IPS-18c (cell line): ENCODE measurements around the gene CMTM5.
"Not testable (repeated sequence)": the region's sequence is repeated elsewhere in the genome, so short reads cannot be mapped to it uniquely, and the experiment has no call there.

Source experiments
- H3K4me3 ChIP-seq: 2 replicates; pipeline ENCODE4 v1.7.0; 2013; ENCODE audit warnings: low read depth, mild to moderate bottlenecking, low read length, moderate library complexity; ENCODE audit not compliant: insufficient read depth
- H3K9me3 ChIP-seq: one replicate; pipeline ENCODE4 v1.6.1; 2013; ENCODE audit warnings: mild to moderate bottlenecking, low read length, moderate library complexity; ENCODE audit not compliant: control insufficient read depth, insufficient read depth

CMTM5 gene

GRCh38 chr14:23385244-23385641 is 8.4 kb downstream of the CMTM5 start:
- Histone ChIP-seq H3K4me3 (no peak overlapping the region), H3K9me3 (no peaks in the 10 kb centered on the region)

GRCh38 chr14:23385642-23386265 is 8.9 kb downstream of the CMTM5 start:
- no peaks in the 10 kb centered on the region for H3K9me3 ChIP-seq
- no peak overlapping the region for H3K4me3 ChIP-seq

- H3K4me3 ChIP-seq, H3K9me3 ChIP-seq: not testable (repeated sequence)
Measured at GRCh38 chr14:23386266-23386657, 9.4 kb downstream of the CMTM5 start.

DNA sequence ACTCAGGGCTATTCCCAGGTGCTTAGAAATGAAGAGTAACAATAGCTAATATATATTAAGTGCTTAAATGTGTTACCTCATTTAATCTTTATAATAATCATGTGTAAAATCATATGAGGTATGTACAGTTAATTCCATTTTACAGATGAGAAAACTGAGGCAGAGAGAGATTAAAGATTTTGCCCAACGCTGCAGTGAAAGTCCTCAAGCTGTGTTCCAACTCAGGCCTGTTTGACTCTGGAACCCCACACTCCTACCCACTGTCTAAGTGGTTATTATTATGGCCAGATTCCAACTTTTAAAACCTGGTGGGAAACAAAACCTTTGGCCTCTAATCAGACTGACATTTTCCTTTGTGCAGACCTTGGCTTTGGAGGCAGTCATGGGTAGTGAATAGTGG is 10.2 kb downstream of the CMTM5 start:
- H3K4me3 ChIP-seq, result no peak overlapping the region
- H3K9me3 ChIP-seq, result no peaks in the 10 kb centered on the region

GRCh38 chr14:23387916-23388882 is 11.4 kb downstream of the CMTM5 start:
- Histone ChIP-seq H3K4me3 (no peak overlapping the region), H3K9me3 (no peaks in the 10 kb centered on the region)

- Histone ChIP-seq H3K9me3 (no peaks in the 10 kb centered on the region), H3K4me3 (no peak overlapping the region)
Measured at GRCh38 chr14:23388996-23389395, 12.2 kb downstream of the CMTM5 start.

DNA sequence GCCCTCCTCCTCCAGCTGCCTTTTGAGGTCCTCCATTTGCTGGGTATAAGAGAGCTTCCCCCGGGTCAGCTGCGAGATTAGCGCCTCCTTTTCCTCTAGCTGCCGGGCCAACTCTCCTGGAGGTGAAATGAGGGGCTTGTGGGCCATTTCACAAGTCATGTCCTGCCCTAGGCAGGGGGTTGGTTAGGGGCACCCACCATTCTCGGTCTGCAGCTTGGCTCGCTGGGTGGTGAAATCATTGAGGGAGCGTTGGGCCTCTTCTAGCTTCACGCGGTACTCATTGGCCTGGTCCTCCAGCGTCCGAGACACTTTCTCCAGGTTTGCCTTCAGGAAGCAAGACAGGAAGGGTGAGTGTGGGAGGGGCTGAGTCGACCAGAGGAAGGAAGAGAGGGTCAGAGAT is 12.6 kb downstream of the CMTM5 start:
- H3K9me3 ChIP-seq, result no peaks in the 10 kb centered on the region

DNA sequence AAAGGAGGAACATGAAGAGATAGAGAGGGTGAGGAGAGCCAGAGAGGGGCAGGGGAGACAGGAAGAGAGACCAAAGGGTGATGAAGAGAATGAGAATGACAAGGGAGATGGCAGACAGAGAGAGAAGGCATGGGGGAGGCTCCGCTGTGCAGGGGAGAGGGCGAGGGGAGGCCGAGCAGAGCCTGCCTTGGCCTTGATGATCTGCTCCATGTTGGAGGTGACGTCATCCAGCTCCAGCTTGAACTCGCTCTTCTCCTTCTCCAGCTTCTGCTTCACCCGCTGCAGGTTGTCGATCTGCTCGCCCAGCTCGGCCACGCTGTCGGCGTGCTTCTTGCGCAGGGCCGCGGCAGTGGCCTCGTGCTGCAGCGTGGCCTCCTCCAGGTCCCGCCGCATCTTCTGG is 13.0 kb downstream of the CMTM5 start:
- H3K4me3 ChIP-seq, H3K9me3 ChIP-seq: not testable (repeated sequence)

More for the DNA sequence above, 12.6 kb downstream of the CMTM5 start:
- no peak overlapping the region for H3K4me3 ChIP-seq

DNA sequence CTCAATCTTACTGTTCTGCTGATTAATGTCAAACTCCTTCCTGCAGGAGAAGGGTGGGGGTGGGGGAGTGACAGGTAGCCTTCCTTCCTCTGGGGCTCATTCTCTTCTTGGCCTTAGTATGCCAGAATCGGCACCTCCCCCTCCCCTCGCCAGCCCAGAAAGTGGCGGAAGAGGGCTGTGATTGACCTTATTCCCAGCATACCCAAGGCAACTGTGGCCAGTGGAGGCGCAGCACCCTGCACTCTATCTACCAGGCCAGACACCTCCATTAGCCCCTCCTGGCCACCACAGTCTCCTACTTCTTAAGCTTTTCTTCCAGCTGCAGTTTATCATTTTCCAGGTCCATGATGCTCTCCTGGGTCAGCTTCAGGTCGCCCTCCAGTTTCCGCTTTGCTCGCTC is 15.8 kb downstream of the CMTM5 start:
- Histone ChIP-seq H3K4me3 (no peak overlapping the region), H3K9me3 (no peaks in the 10 kb centered on the region)

DNA sequence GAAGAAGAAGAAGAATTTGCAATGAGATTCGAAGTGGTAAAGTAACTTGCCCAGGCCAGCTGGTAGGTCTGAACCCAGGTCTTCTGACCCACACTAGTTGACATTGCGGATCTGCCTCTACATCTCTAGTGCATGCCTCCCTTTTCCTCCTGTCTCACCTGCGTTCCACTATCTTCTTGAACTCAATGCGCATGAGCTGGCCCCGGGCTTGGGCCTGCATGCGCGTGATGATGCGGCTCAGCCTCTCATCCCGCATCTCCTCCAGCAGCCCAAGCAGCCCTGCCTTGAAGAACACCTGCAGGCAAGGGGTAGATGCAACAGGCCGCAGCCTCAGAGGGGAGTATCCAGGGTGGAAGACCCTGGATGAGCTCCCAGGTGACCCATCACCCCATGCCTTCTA is 19.3 kb downstream of the CMTM5 start:
- Histone ChIP-seq H3K4me3 (no peak overlapping the region), H3K9me3 (no peaks in the 10 kb centered on the region)

- Histone ChIP-seq H3K4me3 (no peak overlapping the region), H3K9me3 (no peaks in the 10 kb centered on the region)
Measured at GRCh38 chr14:23396781-23397407, 20.0 kb downstream of the CMTM5 start.

DNA sequence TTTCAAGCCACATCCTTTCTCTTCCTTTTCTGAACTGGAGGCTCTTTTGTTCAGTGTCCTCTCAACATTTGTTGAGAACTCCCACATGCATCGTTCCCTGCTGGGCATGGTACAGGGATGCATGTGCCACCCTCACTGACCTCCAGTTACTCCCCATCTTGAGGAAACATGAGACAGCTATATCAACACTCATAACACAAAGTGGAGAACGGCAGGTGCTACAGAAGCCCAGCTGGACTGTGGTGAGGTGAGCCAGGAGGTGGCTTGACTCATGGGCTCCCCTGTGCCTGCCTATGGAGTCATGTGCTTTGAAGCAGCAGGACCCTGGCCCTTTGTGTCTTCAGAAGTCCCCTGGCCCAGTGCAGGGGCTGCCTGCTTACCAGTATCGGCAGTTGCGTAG is 21.5 kb downstream of the CMTM5 start:
- Histone ChIP-seq H3K4me3 (no peak overlapping the region), H3K9me3 (no peaks in the 10 kb centered on the region)

DNA sequence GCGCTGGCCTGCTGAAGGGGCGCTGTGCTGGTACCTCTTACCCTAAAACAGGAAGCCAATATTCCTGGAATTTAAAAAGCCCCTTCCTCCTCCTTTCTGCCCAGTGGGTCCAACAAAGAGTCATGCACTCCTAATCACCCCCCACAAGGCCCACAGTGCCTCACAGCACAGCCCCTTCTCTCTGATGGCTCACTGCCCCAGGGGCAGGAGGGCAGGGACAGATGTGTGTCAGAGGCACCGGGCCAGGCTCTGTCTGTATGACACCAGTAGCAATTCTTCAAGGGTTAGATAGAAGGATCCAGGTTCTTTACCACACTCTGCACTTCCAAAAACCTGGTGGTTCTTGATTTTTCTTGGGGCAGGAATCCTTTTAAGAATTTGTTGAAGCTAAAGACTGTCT is 22.3 kb downstream of the CMTM5 start:
- Histone ChIP-seq H3K9me3 (no peaks in the 10 kb centered on the region), H3K4me3 (no peak overlapping the region)

DNA sequence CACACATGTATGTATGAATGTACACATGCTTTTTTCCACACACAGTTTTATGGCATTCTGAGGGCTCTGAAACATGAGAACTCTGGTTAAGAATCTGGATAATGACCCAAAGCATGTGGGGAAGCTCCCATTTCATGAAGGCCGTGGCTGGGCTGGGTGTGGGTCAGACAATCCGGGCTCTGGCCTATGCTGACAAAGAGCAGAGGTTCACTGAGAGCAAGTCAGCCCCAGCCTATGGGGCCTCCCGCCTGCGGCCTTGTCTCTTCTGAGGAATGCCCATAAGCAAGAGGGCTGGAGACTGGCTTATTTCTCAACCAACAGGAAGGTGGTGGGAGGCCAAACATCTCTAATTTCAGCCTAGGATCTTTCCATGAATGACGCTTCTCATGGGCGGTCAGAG is 22.7 kb downstream of the CMTM5 start:
- no peaks in the 10 kb centered on the region for H3K9me3 ChIP-seq
- no peak overlapping the region for H3K4me3 ChIP-seq

DNA sequence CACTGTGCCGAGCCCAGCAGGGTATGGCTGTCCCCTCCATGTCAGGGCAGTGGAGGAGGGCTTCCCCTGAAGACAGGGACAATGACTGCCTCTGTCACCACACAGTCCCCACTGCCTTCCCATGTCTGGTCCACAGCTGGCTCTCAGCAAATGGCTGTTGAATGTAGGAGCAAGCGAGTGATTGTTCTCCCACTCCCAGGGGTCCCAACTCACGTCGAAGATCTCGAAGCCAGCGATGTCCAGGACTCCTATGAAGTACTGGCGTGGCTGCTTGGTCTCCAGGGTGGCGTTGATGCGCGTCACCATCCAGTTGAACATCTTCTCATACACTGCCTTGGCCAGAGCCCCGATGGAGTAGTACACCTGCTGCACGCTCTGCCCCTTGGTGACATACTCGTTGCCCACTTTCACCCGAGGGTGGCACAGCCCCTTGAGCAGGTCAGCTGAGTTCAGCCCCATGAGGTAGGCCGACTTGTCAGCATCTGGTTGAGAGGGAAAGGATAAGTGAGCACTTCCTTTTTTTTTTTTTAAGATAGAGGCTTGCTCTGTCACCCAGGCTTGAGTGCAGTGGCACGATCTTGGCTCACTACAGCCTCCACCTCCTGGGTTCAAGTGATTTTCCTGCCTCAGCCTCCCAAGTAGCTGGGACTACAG is 23.8 kb downstream of the CMTM5 start:
- not testable (repeated sequence) for H3K9me3 ChIP-seq, H3K4me3 ChIP-seq

DNA sequence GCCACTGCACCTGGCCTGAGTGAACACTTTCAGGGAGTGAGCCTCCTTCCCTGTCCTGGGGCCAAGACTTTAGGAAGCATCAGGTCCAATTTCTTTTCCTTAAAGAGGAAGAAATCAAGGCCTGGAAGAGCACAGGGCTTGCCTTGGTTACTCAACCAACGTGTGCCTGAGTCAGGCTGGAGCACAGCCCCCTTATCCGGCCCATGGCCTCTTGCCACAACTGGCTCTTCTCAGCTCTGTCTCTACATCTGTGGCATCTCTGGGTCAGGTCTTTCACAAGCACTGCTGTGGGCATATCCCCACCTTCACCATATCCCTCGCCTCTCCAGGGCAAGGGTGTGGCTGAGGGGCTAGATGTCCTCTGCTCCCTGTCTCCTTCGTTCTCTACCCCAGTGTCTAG is 24.4 kb downstream of the CMTM5 start:
- H3K9me3 ChIP-seq, result no peaks in the 10 kb centered on the region

GRCh38 chr14:23402296-23403138 is 25.7 kb downstream of the CMTM5 start:
- Histone ChIP-seq H3K9me3 (no peaks in the 10 kb centered on the region), H3K4me3 (no peak overlapping the region)

More for the DNA sequence above, 24.4 kb downstream of the CMTM5 start:
- H3K4me3 ChIP-seq, result no peak overlapping the region
